Lower lobe of right lung (tissue), 2 donors: ENCODE measurements around the gene FAM163A. TPM values are rescaled to one million over a fixed set of nuclear protein-coding genes. Genes with fewer than 3 reads are reported as not detected.

Source experiments
- ATAC-seq, 2 donors: fragments of 200-7000 bp; cut with Tn5 transposase; one replicate each; pipeline ENCODE4 v1.9.1; 2020 to 2022; ENCODE audit warnings: mild to moderate bottlenecking in 2 of 2, moderate library complexity in 2 of 2
- DNase-seq: peaks from one replicate; pipeline ENCODE4 v3.0.0-alpha.2; 2020
- H3K27ac ChIP-seq: fragments of 200-600 bp; one replicate; pipeline ENCODE4 v1.8.0; 2022
- H3K27me3 ChIP-seq: fragments of 200-600 bp; one replicate; pipeline ENCODE4 v1.8.0; 2022; ENCODE audit warnings: low read depth
- H3K36me3 ChIP-seq: fragments of 200-600 bp; one replicate; pipeline ENCODE4 v1.8.0; 2022; ENCODE audit warnings: mild to moderate bottlenecking
- H3K4me1 ChIP-seq: fragments of 200-600 bp; one replicate; pipeline ENCODE4 v1.8.0; 2022
- H3K4me3 ChIP-seq: fragments of 200-600 bp; one replicate; pipeline ENCODE4 v1.8.0; 2022; ENCODE audit warnings: mild to moderate bottlenecking
- H3K9me3 ChIP-seq: fragments of 200-600 bp; one replicate; pipeline ENCODE4 v1.8.0; 2022
- intact Hi-C: fragments of 100-400 bp; cut with DNase I; formaldehyde crosslinking; loops from one replicate; pipeline ENCODE4 v1.11.0; 2022
- total RNA-seq: library from RNA; stranded (reverse); fragmentation: NEBNext Ultra II Directional; extraction: Animal tissue kit (Norgen Biotek cat#: 25700); gene quantifications from one replicate; pipeline ENCODE4 v1.2.1, GENCODE V29; 2021
- TF ChIP-seq, protein P1 (sequence below): fragments of 200-600 bp; IDR thresholded peaks from one replicate; pipeline ENCODE4 v1.8.0; 2022; ENCODE audit warnings: antibody characterized with exemption, mild to moderate bottlenecking
- donor health status: DM: no; HTN: yes; CAD: no; lungs with severe emphysema.

FAM163A gene
- total RNA-seq, 1 donor from 2014 or later: not detected

DNA sequence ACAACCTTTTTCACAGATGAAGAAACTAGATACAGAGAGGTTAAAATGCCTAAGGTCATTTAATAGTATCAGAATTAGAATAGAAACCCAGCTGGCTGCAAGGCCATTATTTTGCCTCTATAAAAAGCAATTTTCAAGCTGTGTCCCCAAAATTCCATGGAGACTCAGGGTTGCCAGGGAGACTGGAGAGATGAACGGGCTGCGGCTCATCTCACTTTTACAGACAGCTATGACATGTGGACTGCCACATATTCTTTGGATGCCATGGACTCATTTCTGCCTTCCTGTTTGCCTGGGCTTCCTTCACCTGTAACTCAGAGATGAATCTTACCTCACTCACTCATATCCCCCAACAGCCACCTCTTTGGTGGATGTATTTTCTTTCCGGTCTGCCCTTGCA is 117.6 kb downstream of the FAM163A start:
- Histone ChIP-seq H3K36me3 (peaks cover 66% of the 10 kb centered on the region), H3K27me3 (no peaks in the 10 kb centered on the region)
- ATAC-seq: no peak

DNA sequence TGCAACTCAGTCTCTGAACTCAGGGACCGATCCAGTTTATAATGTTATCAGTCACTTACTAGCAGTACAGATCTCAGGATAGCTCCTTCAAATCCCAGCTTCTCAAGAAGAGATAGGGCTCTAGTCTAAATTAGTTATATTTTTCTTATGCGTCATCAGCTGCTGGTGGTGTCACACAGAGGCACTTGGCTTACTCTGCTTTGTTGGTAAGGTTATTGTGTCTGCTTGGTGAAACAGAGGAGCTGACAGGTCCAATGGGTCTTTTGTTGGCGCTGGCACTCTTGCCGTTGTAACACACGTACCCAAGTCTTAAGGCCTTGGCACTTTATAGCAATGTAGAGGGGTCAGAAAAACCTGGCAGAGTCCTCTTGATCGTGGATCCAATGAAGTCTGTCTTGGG is 122.3 kb downstream of the FAM163A start:
- no peaks in the 10 kb centered on the region for H3K27me3 ChIP-seq
- H3K36me3 ChIP-seq: peaks cover 80% of the 10 kb centered on the region
- intact Hi-C loops: no loop called here
- DNase-seq (no peak), ATAC-seq (no peak)
- no peak overlapping the region for H3K27ac ChIP-seq
- TF ChIP-seq, protein P1, sequence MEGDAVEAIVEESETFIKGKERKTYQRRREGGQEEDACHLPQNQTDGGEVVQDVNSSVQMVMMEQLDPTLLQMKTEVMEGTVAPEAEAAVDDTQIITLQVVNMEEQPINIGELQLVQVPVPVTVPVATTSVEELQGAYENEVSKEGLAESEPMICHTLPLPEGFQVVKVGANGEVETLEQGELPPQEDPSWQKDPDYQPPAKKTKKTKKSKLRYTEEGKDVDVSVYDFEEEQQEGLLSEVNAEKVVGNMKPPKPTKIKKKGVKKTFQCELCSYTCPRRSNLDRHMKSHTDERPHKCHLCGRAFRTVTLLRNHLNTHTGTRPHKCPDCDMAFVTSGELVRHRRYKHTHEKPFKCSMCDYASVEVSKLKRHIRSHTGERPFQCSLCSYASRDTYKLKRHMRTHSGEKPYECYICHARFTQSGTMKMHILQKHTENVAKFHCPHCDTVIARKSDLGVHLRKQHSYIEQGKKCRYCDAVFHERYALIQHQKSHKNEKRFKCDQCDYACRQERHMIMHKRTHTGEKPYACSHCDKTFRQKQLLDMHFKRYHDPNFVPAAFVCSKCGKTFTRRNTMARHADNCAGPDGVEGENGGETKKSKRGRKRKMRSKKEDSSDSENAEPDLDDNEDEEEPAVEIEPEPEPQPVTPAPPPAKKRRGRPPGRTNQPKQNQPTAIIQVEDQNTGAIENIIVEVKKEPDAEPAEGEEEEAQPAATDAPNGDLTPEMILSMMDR: no peak
- peaks cover under 1% of the 10 kb centered on the region for H3K4me1 ChIP-seq
- no peaks in the 10 kb centered on the region for H3K9me3 ChIP-seq
- no peak overlapping the region for H3K4me3 ChIP-seq

More for the DNA sequence above, 117.6 kb downstream of the FAM163A start:
- TF ChIP-seq, protein P1: no peak
- H3K9me3 ChIP-seq: no peaks in the 10 kb centered on the region
- no peak for DNase-seq
- no peak overlapping the region for H3K27ac ChIP-seq
- no peaks in the 10 kb centered on the region for H3K4me1 ChIP-seq
- intact Hi-C loops: no loop called here
- no peak overlapping the region for H3K4me3 ChIP-seq

Other genes with a start within 250 kb of the FAM163A start
- gene NPHS2, start 167.3 kb upstream of the FAM163A start, total RNA-seq: not detected
- gene TDRD5, start 151.5 kb upstream of the FAM163A start, total RNA-seq: 0.15 TPM
- 92.0 TPM for gene TOR1AIP2, start 134.5 kb downstream of the FAM163A start, total RNA-seq
- 67.2 TPM for gene TOR1AIP1, start 139.0 kb downstream of the FAM163A start, total RNA-seq
- 53.2 TPM for gene CEP350, start 211.5 kb downstream of the FAM163A start, total RNA-seq